Measurements from ENCODE around the gene TCF7L2.

GRCh38 chr10:113168584-113168983 is 218.5 kb downstream of the TCF7L2 start:
- TF ChIP-seq CTCF (conservative IDR thresholded peaks at IDR 0.05) (no peak), ZFX (IDR thresholded peaks at IDR 0.05) (no peak)
